Muscle of arm (tissue), 12 donors: ENCODE results near the gene PRDM1. TPM values are rescaled to one million over a fixed set of nuclear protein-coding genes. Genes with fewer than 3 reads are reported as not detected.

ENCODE experiments used
- DNase-seq: peaks from one replicate; pipeline ENCODE4 v3.0.0-alpha.2; 2013
- polyA plus RNA-seq, 12 donors: library from polyadenylated mRNA; unstranded; fragments of 120-200 nt; gene quantifications; one replicate each; pipeline ENCODE4 v1.2.1, GENCODE V29; 2013; ENCODE audit not compliant: insufficient read length in 12 of 12

The PRDM1 gene
- polyA plus RNA-seq, 12 donors = 2.9 to 24.4 (median 5.5) TPM; not detected in 1

- no peak for DNase-seq
Observed at GRCh38 chr6:106115286-106115685, 29.1 kb downstream of the PRDM1 start.

GRCh38 chr6:106116125-106116832 lies 30.1 kb downstream of the PRDM1 start:
- DNase-seq = no peak

GRCh38 chr6:106117579-106117978 lies 31.4 kb downstream of the PRDM1 start:
- no peak for DNase-seq

- no peak for DNase-seq
Observed at GRCh38 chr6:106118835-106119431, 32.8 kb downstream of the PRDM1 start.

- DNase-seq = no peak
Observed at GRCh38 chr6:106119546-106119945, 33.4 kb downstream of the PRDM1 start.

- no peak for DNase-seq
Observed at GRCh38 chr6:106120006-106120405, 33.9 kb downstream of the PRDM1 start.

GRCh38 chr6:106120406-106120805 lies 34.3 kb downstream of the PRDM1 start:
- DNase-seq = no peak

GRCh38 chr6:106122306-106122918 lies 36.3 kb downstream of the PRDM1 start:
- DNase-seq = no peak

- DNase-seq = no peak
Observed at GRCh38 chr6:106122938-106123656, 37.0 kb downstream of the PRDM1 start.

- no peak for DNase-seq
Observed at GRCh38 chr6:106124015-106124414, 37.9 kb downstream of the PRDM1 start.

- DNase-seq = no peak
Observed at GRCh38 chr6:106124437-106125430, 38.6 kb downstream of the PRDM1 start.

- no peak for DNase-seq
Observed at GRCh38 chr6:106125925-106126435, 39.8 kb downstream of the PRDM1 start.

- no peak for DNase-seq
Observed at GRCh38 chr6:106126482-106126881, 40.3 kb downstream of the PRDM1 start.

- no peak for DNase-seq
Observed at GRCh38 chr6:106128981-106129781, 43.0 kb downstream of the PRDM1 start.

- DNase-seq = no peak
Observed at GRCh38 chr6:106132153-106132698, 46.1 kb downstream of the PRDM1 start.

- DNase-seq = no peak
Observed at GRCh38 chr6:106133040-106133439, 46.9 kb downstream of the PRDM1 start.

- DNase-seq = no peak
Observed at GRCh38 chr6:106134087-106134770, 48.1 kb downstream of the PRDM1 start.

GRCh38 chr6:106134906-106135634 lies 48.9 kb downstream of the PRDM1 start:
- DNase-seq = no peak
